IPS-20b (cell line): ENCODE results near the gene WRNIP1.

Source experiments
- H3K27ac ChIP-seq: one replicate; pipeline ENCODE4 v1.5.1; 2013; ENCODE audit warnings: low read length
- H3K27me3 ChIP-seq: 2 replicates; pipeline ENCODE4 v1.6.1; 2013; ENCODE audit warnings: mild to moderate bottlenecking, low read length, inconsistent platforms; ENCODE audit not compliant: insufficient read depth
- H3K36me3 ChIP-seq: 2 replicates; pipeline ENCODE4 v1.6.1; 2013; ENCODE audit warnings: low read depth, mild to moderate bottlenecking, inconsistent platforms, low read length, moderate library complexity; ENCODE audit not compliant: insufficient read depth
- H3K4me1 ChIP-seq: 2 replicates; pipeline ENCODE4 v1.6.1; 2013; ENCODE audit warnings: mild to moderate bottlenecking, control low read depth, inconsistent platforms, low read length, moderate library complexity; ENCODE audit not compliant: insufficient read depth
- H3K4me3 ChIP-seq: 2 replicates; pipeline ENCODE4 v1.5.1; 2013; ENCODE audit warnings: mild to moderate bottlenecking, low read length, inconsistent platforms
- H3K9ac ChIP-seq: 2 replicates; pipeline ENCODE4 v1.6.1; 2013; ENCODE audit warnings: low read depth, mild to moderate bottlenecking, inconsistent platforms, low read length, moderate library complexity
- H3K9me3 ChIP-seq: 2 replicates; pipeline ENCODE4 v1.6.1; 2013; ENCODE audit warnings: mild to moderate bottlenecking, low read depth, low read length, inconsistent platforms; ENCODE audit not compliant: insufficient read depth

WRNIP1 gene

DNA sequence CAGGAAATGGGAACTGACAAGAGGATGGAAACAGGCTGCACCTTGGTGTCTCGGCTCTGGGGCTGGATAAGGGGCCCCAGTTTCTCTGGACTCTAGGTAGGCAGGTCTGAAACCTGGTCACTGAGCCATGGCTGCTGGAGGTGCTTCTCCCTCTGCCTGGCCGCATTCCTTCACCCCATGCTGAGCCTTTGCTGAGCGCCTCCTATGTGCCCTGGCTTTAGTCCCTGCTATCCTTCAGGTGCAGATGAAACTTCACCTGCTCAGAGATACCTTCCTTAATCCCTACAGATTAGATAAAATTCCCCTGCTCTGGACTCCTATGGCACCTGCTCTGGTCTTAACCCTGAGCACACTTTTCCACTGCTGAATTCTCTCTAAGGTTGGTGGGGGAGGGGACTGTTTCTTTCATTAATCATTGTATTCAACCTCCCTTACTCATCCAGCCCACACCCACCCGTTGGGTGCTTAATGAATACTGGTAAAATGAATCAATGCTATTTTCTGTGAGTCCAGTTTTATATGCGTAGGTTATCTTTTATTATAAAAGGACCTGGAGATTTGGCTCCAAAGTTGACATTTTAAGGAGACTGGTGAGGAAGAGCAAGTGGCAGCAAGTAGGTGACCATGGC, 33.8 kb upstream of the WRNIP1 start:
- no peak overlapping the region for H3K4me3 ChIP-seq
- H3K27ac ChIP-seq = no peak overlapping the region
- no peaks in the 10 kb centered on the region for H3K27me3 ChIP-seq
- H3K9ac ChIP-seq = no peak overlapping the region
- peaks cover 36% of the 10 kb centered on the region for H3K4me1 ChIP-seq
- no peaks in the 10 kb centered on the region for H3K9me3 ChIP-seq
- H3K36me3 ChIP-seq = no peaks in the 10 kb centered on the region

DNA sequence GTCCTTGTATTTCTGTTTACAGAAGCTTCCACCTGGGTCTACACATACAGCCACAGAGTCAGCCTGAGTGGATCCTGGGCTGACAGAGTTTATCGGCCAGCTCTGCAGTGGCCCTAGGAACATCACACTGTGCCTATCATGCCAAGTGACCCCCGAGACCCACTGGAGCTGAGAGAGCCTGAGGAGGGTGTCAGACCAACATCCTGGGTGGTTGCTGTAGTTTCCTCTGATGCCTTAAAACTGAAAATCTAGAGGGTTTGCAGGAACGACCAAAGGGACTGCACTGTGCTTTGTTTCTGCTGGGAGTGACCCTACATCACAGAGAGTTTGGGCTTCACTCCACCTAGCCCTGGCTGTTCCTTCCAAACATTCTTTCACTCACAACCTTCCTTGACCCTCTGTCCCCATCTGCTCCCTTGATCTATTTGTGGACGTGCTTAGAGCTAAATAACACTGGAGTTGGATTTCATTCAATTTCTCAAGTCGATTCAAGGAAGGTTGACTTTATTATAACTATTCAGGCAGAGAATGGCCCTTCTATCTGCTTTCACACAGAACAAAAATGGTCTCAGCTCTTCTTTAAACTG, 32.6 kb upstream of the WRNIP1 start:
- H3K27ac ChIP-seq = no peak overlapping the region
- no peak overlapping the region for H3K4me3 ChIP-seq
- H3K27me3 ChIP-seq = no peaks in the 10 kb centered on the region
- no peak overlapping the region for H3K9ac ChIP-seq
- no peaks in the 10 kb centered on the region for H3K9me3 ChIP-seq
- no peaks in the 10 kb centered on the region for H3K36me3 ChIP-seq
- peaks cover 36% of the 10 kb centered on the region for H3K4me1 ChIP-seq

DNA sequence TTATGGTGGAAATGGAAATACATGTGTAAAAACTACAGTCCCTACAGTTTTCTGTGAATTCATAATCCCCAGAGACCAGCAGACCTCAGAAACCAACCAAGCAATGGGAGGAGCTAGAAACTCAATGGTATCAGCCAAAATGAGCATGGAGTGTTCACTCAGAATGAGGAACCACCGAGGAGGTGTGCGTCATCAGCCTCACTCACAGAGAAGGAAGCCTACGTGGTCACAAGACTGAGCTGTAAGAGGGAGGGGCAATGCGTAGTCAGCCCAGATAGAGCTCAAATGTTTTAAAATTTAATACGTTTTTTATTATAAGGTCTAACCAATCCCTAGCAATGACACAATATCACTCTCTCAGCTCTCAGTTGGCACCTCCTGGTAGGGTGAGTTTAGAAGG, 31.9 kb upstream of the WRNIP1 start:
- Histone ChIP-seq H3K4me1 (peaks cover 36% of the 10 kb centered on the region), H3K36me3 (no peaks in the 10 kb centered on the region), H3K9ac (no peak overlapping the region), H3K27me3 (no peaks in the 10 kb centered on the region), H3K4me3 (no peak overlapping the region), H3K9me3 (no peaks in the 10 kb centered on the region), H3K27ac (no peak overlapping the region)

DNA sequence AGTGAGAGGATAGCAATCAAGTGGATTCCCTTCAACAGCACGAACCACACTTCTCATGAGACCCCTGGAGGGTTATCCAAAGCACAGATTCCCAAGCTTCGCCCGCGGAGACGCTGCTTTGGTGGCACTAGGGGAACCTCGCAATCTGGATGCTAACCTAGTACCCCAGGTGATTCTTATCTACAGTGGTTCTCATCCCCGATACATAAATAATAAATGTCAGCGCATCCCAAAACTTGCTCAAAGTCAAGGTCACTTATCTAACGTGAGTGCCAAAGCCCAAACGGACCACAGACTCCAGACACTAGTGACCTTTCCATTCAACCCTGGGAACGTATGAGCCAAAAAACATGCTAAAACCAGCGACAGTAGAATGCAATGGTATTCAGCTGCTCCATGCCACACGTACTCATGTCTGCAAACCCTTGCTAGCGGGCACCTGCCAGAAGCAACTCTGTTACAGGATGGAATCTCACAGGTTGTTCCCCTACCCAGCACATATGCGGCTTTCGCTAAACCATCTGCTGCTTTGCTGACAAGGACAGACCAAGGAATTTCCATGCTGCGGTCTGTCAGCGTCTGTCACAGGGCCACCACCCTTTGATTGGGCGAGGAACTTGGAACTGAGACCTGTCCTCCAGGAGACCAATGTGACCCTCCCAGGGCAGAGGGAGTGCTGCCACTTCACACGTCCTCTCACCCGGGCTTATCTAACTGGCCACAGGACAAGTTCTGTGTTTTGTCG, 31.3 kb upstream of the WRNIP1 start:
- Histone ChIP-seq H3K27ac (no peak overlapping the region), H3K27me3 (no peaks in the 10 kb centered on the region), H3K4me3 (no peak overlapping the region), H3K36me3 (no peaks in the 10 kb centered on the region), H3K4me1 (peaks cover 36% of the 10 kb centered on the region), H3K9ac (no peak overlapping the region), H3K9me3 (no peaks in the 10 kb centered on the region)

DNA sequence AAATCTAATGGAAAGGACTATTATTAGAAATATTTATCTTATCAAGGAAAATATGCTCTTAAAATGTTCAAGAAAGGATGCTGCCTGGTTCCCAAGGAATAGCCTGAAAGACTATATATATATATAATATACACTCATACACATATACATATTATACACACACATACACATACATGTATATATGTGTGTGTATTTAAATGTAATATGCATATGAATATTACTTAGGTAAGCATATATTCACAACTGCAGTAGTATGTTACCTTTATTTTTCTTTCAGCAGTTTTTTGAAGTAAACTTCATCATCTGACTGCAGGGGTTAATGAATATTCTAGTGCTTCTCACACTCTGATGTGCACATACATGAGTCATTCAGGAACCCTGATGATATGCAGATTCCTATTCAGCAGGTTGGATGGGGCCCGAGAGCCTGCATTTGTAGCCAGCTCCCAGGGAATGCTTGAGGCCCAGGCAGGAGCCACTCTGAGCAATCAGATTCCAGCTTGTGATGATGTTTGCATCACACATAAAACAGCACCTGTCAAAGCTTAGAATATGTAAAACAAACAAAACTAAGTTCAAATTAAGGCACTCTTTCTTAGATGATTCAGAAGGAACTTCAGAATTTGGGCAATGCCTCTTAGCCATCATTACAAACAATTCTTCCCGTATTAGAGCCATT, 30.6 kb upstream of the WRNIP1 start:
- Histone ChIP-seq H3K9me3 (no peaks in the 10 kb centered on the region), H3K36me3 (no peaks in the 10 kb centered on the region), H3K4me3 (peak overlapping the region; percentile 44; the same call in 1 of the 2 replicates), H3K9ac (no peak overlapping the region), H3K27me3 (no peaks in the 10 kb centered on the region), H3K4me1 (peaks cover 36% of the 10 kb centered on the region), H3K27ac (no peak overlapping the region)

DNA sequence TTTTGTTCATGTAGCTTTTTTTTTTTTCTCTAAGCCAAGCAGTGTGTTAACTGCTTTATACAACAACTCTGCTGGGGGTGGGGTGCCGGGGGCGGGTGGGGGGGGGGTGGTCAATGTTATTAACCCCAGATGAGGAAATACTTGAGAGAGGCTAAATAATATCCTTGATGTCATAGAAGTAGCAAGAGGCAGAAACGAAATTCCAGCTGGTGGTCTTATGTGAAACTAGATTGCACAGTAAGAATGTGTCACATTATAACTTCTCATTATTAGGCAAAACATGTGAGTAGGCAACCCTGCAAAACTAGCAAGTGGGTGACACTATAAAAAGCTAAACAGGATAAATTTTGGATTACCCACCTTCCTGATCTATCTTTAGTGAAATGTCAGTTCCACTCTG, 27.3 kb upstream of the WRNIP1 start:
- no peaks in the 10 kb centered on the region for H3K27me3 ChIP-seq
- H3K4me3 ChIP-seq = no peak overlapping the region
- no peaks in the 10 kb centered on the region for H3K9me3 ChIP-seq
- H3K27ac ChIP-seq = no peak overlapping the region
- H3K36me3 ChIP-seq = no peaks in the 10 kb centered on the region
- no peak overlapping the region for H3K9ac ChIP-seq
- H3K4me1 ChIP-seq = peaks cover 22% of the 10 kb centered on the region

DNA sequence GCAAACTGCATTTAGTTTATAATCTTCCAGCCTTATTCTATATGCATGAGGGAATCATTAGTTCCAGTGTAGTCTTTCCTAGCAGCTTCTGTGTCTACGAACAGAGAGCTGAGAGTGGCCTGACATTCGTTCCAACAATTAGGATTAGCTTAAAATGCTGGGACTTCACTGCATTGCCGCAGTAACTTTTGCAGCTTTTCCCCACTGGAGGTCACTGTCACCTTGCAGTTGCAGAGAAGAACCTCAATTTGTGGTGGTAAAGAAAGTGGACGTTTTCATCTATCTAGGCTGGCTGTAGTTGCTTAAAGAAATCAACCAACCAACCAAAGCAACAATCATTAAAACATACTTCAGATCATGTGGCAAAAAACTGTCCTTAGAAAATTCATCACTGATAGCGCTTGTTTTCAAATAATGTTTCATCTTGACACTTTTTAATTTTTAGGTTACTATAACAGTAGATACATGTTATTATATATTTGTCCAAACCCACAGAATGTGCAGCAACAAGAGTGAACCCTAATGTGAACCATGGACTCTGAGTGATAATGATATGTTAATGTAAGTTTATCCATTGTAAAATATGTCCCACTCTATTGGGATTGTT, 26.7 kb upstream of the WRNIP1 start:
- Histone ChIP-seq H3K4me1 (peaks cover 22% of the 10 kb centered on the region), H3K9me3 (no peaks in the 10 kb centered on the region), H3K9ac (no peak overlapping the region)

DNA sequence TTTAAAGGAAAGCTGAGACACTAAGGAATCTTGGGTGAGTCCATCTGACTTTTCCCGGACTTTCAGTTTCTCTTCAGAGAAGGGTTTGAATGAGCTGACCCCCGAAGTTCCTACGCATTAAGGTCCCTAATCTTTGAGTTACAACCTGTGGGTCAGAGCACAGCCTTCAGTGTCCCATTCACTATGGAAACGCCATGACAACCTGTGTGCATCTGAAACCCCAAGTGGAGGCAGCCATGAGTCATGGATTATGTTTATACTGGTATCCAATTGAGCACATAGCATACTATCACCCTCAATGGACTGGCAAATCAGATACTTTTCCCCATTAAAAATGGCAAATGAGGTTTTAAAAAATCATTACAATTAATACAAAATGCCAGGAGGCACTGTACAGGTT, 25.9 kb upstream of the WRNIP1 start:
- Histone ChIP-seq H3K27me3 (no peaks in the 10 kb centered on the region), H3K4me1 (peaks cover 16% of the 10 kb centered on the region), H3K9ac (no peak overlapping the region), H3K9me3 (no peaks in the 10 kb centered on the region), H3K4me3 (no peak overlapping the region), H3K27ac (no peak overlapping the region), H3K36me3 (no peaks in the 10 kb centered on the region)

More for the DNA sequence above, 26.7 kb upstream of the WRNIP1 start:
- Histone ChIP-seq H3K27ac (no peak overlapping the region), H3K36me3 (no peaks in the 10 kb centered on the region), H3K4me3 (no peak overlapping the region), H3K27me3 (no peaks in the 10 kb centered on the region)

DNA sequence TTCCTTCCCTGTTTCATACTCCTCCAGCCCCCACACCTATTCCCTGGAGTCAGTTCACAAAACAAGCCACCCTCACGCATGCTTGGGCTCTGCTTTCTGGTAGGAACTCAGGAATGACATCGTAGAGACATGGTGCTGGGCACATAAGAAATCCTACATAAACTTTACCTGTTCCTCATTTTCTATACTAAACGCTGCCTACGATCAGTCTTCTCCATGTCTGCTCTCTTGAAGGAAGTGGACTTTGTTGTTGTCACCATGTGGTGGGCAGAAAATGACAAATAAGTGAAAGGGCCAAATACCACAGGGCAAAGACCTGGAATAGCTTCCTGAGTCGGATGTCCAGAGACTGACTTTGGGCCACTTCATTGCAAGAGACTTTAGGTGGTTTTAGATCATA, 24.6 kb upstream of the WRNIP1 start:
- peaks cover 8% of the 10 kb centered on the region for H3K4me1 ChIP-seq
- no peak overlapping the region for H3K27ac ChIP-seq
- no peaks in the 10 kb centered on the region for H3K36me3 ChIP-seq
- H3K9ac ChIP-seq = no peak overlapping the region
- no peaks in the 10 kb centered on the region for H3K9me3 ChIP-seq
- no peaks in the 10 kb centered on the region for H3K27me3 ChIP-seq
- H3K4me3 ChIP-seq = no peak overlapping the region

DNA sequence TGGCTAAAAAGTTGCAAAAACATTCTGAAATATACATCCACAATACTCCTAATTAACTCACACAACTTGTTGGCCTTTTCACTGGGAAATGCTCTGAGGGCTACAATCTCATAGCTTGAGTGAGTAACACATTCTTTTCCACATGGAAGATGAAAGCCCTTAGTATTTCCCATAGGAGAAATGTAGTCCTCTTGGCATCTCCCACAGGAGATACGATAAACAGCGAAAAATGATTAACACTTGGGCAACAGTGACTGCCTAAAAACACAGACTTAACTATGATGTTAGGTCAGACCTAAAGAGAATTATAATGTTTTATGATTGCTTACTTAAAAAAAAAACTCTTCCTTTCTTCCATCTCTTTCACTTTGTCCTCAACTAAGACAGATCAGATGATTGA, 23.4 kb upstream of the WRNIP1 start:
- Histone ChIP-seq H3K9ac (no peak overlapping the region), H3K36me3 (no peaks in the 10 kb centered on the region), H3K27ac (no peak overlapping the region), H3K4me3 (no peak overlapping the region), H3K4me1 (peaks cover 4% of the 10 kb centered on the region), H3K9me3 (no peaks in the 10 kb centered on the region), H3K27me3 (no peaks in the 10 kb centered on the region)

DNA sequence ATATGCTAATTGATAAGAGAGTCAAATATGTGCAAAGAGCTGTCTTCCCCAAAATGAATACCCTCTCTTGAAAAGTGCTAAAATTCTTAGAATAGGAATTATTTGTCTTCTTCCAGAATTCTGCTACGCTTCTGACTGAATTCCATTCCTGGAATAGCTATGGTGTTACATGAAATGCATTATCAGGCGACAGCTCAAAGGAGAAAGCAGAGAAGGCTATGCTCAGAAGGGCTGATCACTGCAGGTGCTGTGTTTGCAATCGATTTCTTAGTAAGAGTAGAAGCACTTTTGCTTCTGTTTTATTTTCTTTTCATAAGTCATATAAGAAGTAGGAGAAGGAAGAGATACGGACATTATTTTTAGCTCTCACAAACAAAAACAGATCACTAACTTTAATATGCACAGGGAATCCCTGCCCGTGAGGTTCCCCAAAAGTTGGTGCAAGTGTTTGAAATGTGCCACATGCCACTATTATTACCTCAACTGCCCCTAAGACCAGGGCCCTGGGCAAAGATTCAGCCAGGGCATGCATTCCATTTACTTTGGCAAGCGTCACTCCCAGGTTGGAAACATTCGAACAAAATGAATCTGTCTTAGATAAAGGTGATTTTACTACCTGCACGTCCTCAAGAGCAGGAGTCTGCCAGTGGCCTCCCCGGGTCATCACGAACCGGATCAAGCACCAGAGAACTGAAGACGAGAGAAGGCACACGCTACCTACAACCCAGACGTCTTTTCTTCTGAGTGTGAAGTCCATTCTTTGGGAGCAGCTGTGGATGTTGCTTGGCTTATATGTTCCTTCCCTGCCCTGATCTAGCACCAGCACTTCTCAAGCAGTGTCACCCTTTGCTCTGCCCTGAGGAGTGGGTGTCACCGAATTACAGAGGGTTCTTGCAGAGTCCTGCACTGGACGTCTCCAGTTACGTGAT, 21.6 kb upstream of the WRNIP1 start:
- Histone ChIP-seq H3K36me3 (no peaks in the 10 kb centered on the region), H3K27me3 (peaks cover 8% of the 10 kb centered on the region; the same call in 1 of the 2 replicates), H3K27ac (no peak overlapping the region), H3K4me3 (no peak overlapping the region), H3K9ac (no peak overlapping the region), H3K9me3 (no peaks in the 10 kb centered on the region), H3K4me1 (peaks cover 4% of the 10 kb centered on the region; the same call in 1 of the 2 replicates)
